ENCODE data around the gene CLEC9A.

- peak; percentile 59 for TF ChIP-seq POLR2A (IDR thresholded peaks at IDR 0.05; ENCODE audit: low read depth, low read length)
- TF ChIP-seq, protein P1, sequence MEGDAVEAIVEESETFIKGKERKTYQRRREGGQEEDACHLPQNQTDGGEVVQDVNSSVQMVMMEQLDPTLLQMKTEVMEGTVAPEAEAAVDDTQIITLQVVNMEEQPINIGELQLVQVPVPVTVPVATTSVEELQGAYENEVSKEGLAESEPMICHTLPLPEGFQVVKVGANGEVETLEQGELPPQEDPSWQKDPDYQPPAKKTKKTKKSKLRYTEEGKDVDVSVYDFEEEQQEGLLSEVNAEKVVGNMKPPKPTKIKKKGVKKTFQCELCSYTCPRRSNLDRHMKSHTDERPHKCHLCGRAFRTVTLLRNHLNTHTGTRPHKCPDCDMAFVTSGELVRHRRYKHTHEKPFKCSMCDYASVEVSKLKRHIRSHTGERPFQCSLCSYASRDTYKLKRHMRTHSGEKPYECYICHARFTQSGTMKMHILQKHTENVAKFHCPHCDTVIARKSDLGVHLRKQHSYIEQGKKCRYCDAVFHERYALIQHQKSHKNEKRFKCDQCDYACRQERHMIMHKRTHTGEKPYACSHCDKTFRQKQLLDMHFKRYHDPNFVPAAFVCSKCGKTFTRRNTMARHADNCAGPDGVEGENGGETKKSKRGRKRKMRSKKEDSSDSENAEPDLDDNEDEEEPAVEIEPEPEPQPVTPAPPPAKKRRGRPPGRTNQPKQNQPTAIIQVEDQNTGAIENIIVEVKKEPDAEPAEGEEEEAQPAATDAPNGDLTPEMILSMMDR (IDR thresholded peaks at IDR 0.05; ENCODE audit: extremely low read depth in 1 of 2, insufficient read depth in 1 of 2, low read depth in 1 of 2, low read length in 2 of 2): no peak
- peak; percentile 66 for TF ChIP-seq JUN (IDR thresholded peaks at IDR 0.05; ENCODE audit: borderline replicate concordance, insufficient read depth, insufficient read length, low read depth)
- peak; percentile 91 for TF ChIP-seq POLR2AphosphoS5 (IDR thresholded peaks at IDR 0.05; ENCODE audit: insufficient read depth, low read depth, low read length)
- TF ChIP-seq, protein P2, sequence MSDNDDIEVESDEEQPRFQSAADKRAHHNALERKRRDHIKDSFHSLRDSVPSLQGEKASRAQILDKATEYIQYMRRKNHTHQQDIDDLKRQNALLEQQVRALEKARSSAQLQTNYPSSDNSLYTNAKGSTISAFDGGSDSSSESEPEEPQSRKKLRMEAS (IDR thresholded peaks at IDR 0.05; ENCODE audit: insufficient read depth, insufficient read length): no peak
- TF ChIP-seq MYC (IDR thresholded peaks at IDR 0.05; ENCODE audit: low read depth, low read length): no peak
These were observed 37.5 kb downstream of the CLEC9A start for GRCh38 chr12:10067942-10068341.

All from endothelial cell of umbilical vein (primary cell).